Neural cell (in vitro differentiated cells): ENCODE results near the gene NOD2. TPM values are rescaled to one million over a fixed set of nuclear protein-coding genes. Genes with fewer than 3 reads are reported as not detected.

Experiments
- H2AFZ ChIP-seq: fragments of 200-600, 300-800 bp; sonication (generic), shearing (Covaris generic); 2 replicates; pipeline ENCODE4 v1.6.0; 2014; ENCODE audit warnings: low read depth, mild to moderate bottlenecking, antibody characterized with exemption, low read length, moderate library complexity
- H3F3A ChIP-seq: fragments of 200-600 bp; shearing (Covaris generic); 2 replicates; pipeline ENCODE4 v1.6.1; 2016; ENCODE audit warnings: mild to moderate bottlenecking, moderate library complexity, mixed read lengths, antibody characterized with exemption, low read length; ENCODE audit not compliant: insufficient read depth, poor library complexity, severe bottlenecking
- H3K27ac ChIP-seq: fragments of 200-600, 300-800 bp; sonication (generic), shearing (Covaris generic); 2 replicates; pipeline ENCODE4 v1.5.1; 2014; ENCODE audit warnings: mild to moderate bottlenecking, low read length, moderate library complexity
- H3K27me3 ChIP-seq: fragments of 300-800, 200-600 bp; sonication (generic), shearing (Covaris generic); 2 replicates; pipeline ENCODE4 v1.6.0; 2014; ENCODE audit warnings: mild to moderate bottlenecking, low read depth, low read length, moderate library complexity; ENCODE audit not compliant: insufficient read depth
- H3K36me3 ChIP-seq: fragments of 300-800, 200-600 bp; sonication (generic), shearing (Covaris generic); 2 replicates; pipeline ENCODE4 v1.5.1; 2014; ENCODE audit warnings: mild to moderate bottlenecking, antibody characterized with exemption, low read length, moderate library complexity; ENCODE audit not compliant: insufficient read depth
- H3K4me2 ChIP-seq: fragments of 300-800, 200-600 bp; sonication (generic), shearing (Covaris generic); 2 replicates; pipeline ENCODE4 v1.6.0; 2014; ENCODE audit warnings: mild to moderate bottlenecking, low read length
- H3K4me3 ChIP-seq: fragments of 300-800, 200-600 bp; sonication (generic), shearing (Covaris generic); 2 replicates; pipeline ENCODE4 v1.5.1; 2014; ENCODE audit warnings: mild to moderate bottlenecking, low read length, moderate library complexity
- H3K79me2 ChIP-seq: fragments of 200-600 bp; shearing (Covaris generic); replicated peaks from 2 replicates; pipeline ENCODE4 v1.6.0; 2014; ENCODE audit warnings: mild to moderate bottlenecking, low read length, moderate library complexity; ENCODE audit not compliant: insufficient read depth
- H3K9ac ChIP-seq: fragments of 300-800, 200-600 bp; sonication (generic), shearing (Covaris generic); 2 replicates; pipeline ENCODE4 v1.6.1; 2016; ENCODE audit warnings: mild to moderate bottlenecking, low read length, mixed read lengths
- H3K9me2 ChIP-seq: fragments of 200-600 bp; shearing (Covaris generic); 2 replicates; pipeline ENCODE4 v1.6.1; 2016; ENCODE audit warnings: mild to moderate bottlenecking, low read length, mixed read lengths; ENCODE audit not compliant: insufficient read depth
- H3K9me3 ChIP-seq: fragments of 200-600, 300-800 bp; sonication (generic), shearing (Covaris generic); 2 replicates; pipeline ENCODE4 v1.6.1; 2016; ENCODE audit warnings: mild to moderate bottlenecking, mixed run types, low read length, moderate library complexity, mixed read lengths
- H4K20me1 ChIP-seq: fragments of 200-600 bp; shearing (Covaris generic); 2 replicates; pipeline ENCODE4 v1.6.1; 2016; ENCODE audit warnings: mild to moderate bottlenecking, mixed run types; ENCODE audit not compliant: insufficient read depth
- EP300 ChIP-seq: fragments of 450-650 bp; conservative IDR thresholded peaks from 2 replicates; pipeline ENCODE4 v1.6.1; 2014; ENCODE audit warnings: antibody characterized with exemption, mild to moderate bottlenecking, moderate library complexity; ENCODE audit not compliant: poor library complexity, severe bottlenecking
- EZH2 ChIP-seq: fragments of 200-600, 300-800 bp; shearing (Covaris generic), sonication (generic); IDR thresholded peaks from 2 replicates; pipeline ENCODE4 v1.6.1; 2014; ENCODE audit warnings: antibody characterized with exemption, low read length, borderline replicate concordance, mild to moderate bottlenecking; ENCODE audit not compliant: insufficient read depth, poor library complexity, severe bottlenecking
- MXI1 ChIP-seq: fragments of 450-650 bp; conservative IDR thresholded peaks from 2 replicates; pipeline ENCODE4 v1.6.1; 2014; ENCODE audit warnings: antibody characterized with exemption, mild to moderate bottlenecking; ENCODE audit not compliant: poor library complexity, severe bottlenecking
- POLR2AphosphoS5 ChIP-seq: IDR thresholded peaks from 2 replicates; pipeline ENCODE4 v1.6.1; 2012
- RAD21 ChIP-seq: fragments of 450-650 bp; conservative IDR thresholded peaks from 2 replicates; pipeline ENCODE4 v1.6.1; 2014; ENCODE audit warnings: antibody characterized with exemption, mild to moderate bottlenecking, moderate library complexity
- SMC3 ChIP-seq: fragments of 450-650 bp; conservative IDR thresholded peaks from 2 replicates; pipeline ENCODE4 v1.6.1; 2014; ENCODE audit warnings: antibody characterized with exemption, mild to moderate bottlenecking, moderate library complexity; ENCODE audit not compliant: poor library complexity
- TAF1 ChIP-seq: IDR thresholded peaks from 2 replicates; pipeline ENCODE4 v1.6.1; 2012; ENCODE audit warnings: low read depth
- polyA plus RNA-seq: library from polyadenylated mRNA; depleted of rRNA; stranded (reverse); fragments of >200 nt; gene quantifications from 2 replicates; pipeline ENCODE4 v1.2.3, GENCODE V29; 2014
- TF ChIP-seq, protein P1 (sequence below): IDR thresholded peaks from 2 replicates; pipeline ENCODE4 v1.6.1; 2012; ENCODE audit warnings: borderline replicate concordance
- TF ChIP-seq, protein P2 (sequence below): fragments of 450-650 bp; IDR thresholded peaks from 2 replicates; pipeline ENCODE4 v1.5.1; 2014; ENCODE audit warnings: antibody characterized with exemption, mild to moderate bottlenecking, moderate library complexity; ENCODE audit not compliant: poor library complexity, severe bottlenecking

Gene NOD2
- polyA plus RNA-seq, 1 donor from 2014 or later, result not detected

DNA sequence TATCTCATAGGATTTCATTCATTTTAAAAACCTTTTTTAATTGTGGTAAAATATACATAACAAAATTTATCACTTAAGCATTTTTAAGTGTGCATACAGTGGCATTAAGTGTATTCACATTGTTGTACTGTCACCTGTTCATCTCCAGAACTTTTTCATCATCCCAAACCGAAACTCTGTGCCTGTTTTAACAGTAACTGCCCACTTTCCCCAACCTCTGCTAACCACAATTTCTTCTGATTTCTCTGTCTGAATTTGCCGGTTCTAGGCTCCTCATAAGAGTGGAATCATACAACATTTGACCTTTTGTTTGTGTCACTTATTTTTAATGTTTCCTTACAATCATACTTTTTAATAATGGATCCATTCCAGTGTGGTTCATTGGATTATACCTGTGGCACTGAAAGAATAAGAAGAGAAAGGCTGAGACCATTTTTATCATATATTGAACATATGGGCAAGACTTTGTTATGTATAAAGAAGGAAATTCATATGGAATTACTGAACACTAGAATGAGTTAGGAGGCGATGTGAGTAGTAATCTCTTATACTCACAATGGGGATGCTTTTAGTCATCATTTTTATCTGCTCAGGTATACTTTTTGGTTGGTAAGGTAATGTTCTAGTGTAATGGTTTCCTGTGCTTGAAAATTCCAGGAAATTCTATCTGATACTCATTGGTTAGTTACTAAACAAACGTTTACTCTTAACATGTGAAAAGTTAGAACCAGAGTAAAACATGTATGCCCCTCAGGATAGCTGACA lies 59.2 kb downstream of the NOD2 start:
- H3K36me3 ChIP-seq, result peaks cover 4% of the 10 kb centered on the region
- no peaks in the 10 kb centered on the region for H4K20me1 ChIP-seq
- H3F3A ChIP-seq, result no peaks in the 10 kb centered on the region
- H3K9ac ChIP-seq, result no peak overlapping the region
- no peaks in the 10 kb centered on the region for H3K9me3 ChIP-seq
- H3K4me2 ChIP-seq, result no peak overlapping the region
- no peaks in the 10 kb centered on the region for H3K79me2 ChIP-seq
- TF ChIP-seq, protein P1, sequence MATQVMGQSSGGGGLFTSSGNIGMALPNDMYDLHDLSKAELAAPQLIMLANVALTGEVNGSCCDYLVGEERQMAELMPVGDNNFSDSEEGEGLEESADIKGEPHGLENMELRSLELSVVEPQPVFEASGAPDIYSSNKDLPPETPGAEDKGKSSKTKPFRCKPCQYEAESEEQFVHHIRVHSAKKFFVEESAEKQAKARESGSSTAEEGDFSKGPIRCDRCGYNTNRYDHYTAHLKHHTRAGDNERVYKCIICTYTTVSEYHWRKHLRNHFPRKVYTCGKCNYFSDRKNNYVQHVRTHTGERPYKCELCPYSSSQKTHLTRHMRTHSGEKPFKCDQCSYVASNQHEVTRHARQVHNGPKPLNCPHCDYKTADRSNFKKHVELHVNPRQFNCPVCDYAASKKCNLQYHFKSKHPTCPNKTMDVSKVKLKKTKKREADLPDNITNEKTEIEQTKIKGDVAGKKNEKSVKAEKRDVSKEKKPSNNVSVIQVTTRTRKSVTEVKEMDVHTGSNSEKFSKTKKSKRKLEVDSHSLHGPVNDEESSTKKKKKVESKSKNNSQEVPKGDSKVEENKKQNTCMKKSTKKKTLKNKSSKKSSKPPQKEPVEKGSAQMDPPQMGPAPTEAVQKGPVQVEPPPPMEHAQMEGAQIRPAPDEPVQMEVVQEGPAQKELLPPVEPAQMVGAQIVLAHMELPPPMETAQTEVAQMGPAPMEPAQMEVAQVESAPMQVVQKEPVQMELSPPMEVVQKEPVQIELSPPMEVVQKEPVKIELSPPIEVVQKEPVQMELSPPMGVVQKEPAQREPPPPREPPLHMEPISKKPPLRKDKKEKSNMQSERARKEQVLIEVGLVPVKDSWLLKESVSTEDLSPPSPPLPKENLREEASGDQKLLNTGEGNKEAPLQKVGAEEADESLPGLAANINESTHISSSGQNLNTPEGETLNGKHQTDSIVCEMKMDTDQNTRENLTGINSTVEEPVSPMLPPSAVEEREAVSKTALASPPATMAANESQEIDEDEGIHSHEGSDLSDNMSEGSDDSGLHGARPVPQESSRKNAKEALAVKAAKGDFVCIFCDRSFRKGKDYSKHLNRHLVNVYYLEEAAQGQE, result no peak
- TF ChIP-seq, protein P2, sequence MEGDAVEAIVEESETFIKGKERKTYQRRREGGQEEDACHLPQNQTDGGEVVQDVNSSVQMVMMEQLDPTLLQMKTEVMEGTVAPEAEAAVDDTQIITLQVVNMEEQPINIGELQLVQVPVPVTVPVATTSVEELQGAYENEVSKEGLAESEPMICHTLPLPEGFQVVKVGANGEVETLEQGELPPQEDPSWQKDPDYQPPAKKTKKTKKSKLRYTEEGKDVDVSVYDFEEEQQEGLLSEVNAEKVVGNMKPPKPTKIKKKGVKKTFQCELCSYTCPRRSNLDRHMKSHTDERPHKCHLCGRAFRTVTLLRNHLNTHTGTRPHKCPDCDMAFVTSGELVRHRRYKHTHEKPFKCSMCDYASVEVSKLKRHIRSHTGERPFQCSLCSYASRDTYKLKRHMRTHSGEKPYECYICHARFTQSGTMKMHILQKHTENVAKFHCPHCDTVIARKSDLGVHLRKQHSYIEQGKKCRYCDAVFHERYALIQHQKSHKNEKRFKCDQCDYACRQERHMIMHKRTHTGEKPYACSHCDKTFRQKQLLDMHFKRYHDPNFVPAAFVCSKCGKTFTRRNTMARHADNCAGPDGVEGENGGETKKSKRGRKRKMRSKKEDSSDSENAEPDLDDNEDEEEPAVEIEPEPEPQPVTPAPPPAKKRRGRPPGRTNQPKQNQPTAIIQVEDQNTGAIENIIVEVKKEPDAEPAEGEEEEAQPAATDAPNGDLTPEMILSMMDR, result no peak
- TF ChIP-seq SMC3 (no peak), EP300 (no peak), MXI1 (no peak), EZH2 (no peak), RAD21 (no peak), POLR2AphosphoS5 (no peak), TAF1 (no peak)
- no peaks in the 10 kb centered on the region for H3K9me2 ChIP-seq
- no peak overlapping the region for H2AFZ ChIP-seq
- no peak overlapping the region for H3K4me3 ChIP-seq
- no peak overlapping the region for H3K27ac ChIP-seq
- H3K27me3 ChIP-seq, result no peaks in the 10 kb centered on the region

DNA sequence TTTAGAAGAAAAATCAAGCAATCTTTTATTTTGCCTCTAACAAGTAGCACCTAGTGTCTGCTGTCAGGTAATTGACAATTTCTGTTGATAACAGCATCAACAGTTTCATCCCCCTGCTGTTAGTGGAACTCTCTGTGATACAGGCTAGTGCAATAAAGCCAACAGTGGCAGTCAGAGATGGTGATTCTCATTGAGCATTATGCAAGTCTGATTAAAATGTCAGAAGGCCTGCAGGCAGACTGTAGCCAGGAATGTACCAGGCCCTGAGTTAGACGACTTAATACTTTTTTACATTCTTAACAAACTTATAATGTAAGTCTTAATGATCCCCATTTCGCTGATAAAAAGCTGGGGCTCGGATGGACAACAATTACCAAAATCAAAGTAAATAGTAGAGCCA lies 63.1 kb downstream of the NOD2 start:
- no peaks in the 10 kb centered on the region for H3F3A ChIP-seq
- peaks cover 2% of the 10 kb centered on the region for H3K79me2 ChIP-seq
- no peak overlapping the region for H2AFZ ChIP-seq
- H3K4me2 ChIP-seq, result no peak overlapping the region
- H4K20me1 ChIP-seq, result no peaks in the 10 kb centered on the region
- H3K9ac ChIP-seq, result no peak overlapping the region
- peaks cover 1% of the 10 kb centered on the region for H3K36me3 ChIP-seq
- no peaks in the 10 kb centered on the region for H3K9me2 ChIP-seq
- H3K27ac ChIP-seq, result no peak overlapping the region
- no peak for TF ChIP-seq TAF1
- no peak for TF ChIP-seq RAD21
- no peak for TF ChIP-seq EZH2
- TF ChIP-seq, protein P1, result no peak
- TF ChIP-seq, protein P2, result no peak
- no peak for TF ChIP-seq SMC3
- no peak for TF ChIP-seq EP300
- TF ChIP-seq MXI1, result no peak
- peak; percentile 43 for TF ChIP-seq POLR2AphosphoS5
- H3K27me3 ChIP-seq, result no peaks in the 10 kb centered on the region
- H3K9me3 ChIP-seq, result no peaks in the 10 kb centered on the region
- no peak overlapping the region for H3K4me3 ChIP-seq
